OCI-M2 (cell line): ENCODE results near the gene RUFY1.
A peak's percentile ranks its signal among the peaks of the same experiment; 100 is the strongest.
"Not testable (repeated sequence)": the region's sequence is repeated elsewhere in the genome, so short reads cannot be mapped to it uniquely, and the experiment has no call there.

Source experiments
- DNase-seq: peaks from one replicate; lab custom pipeline; 2025; ENCODE audit not compliant: unreplicated experiment; lab: John Stamatoyannopoulos, UW

RUFY1 gene

DNA sequence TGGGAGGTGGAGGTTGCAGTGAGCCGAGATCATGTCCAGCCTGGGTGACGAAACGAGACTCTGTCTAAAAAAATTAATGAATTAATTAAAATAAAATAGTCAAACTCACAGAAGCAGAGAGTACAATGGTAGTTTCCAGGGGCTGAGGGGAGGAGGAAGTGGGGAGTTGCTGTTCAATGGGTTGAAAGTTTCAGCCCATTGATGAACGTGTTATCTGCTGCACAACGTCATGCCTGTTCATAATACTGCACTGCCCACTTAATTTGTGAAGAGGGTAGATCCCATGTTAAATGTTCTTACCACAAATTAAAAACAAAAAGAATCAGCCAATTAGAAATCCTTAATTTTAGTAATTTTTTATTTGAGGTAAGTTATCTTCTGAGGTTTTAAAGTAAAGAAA, 16.4 kb upstream of the RUFY1 start:
- no peak for DNase-seq

GRCh38 chr5:179534431-179534830, 15.9 kb upstream of the RUFY1 start:
- no peak for DNase-seq

DNA sequence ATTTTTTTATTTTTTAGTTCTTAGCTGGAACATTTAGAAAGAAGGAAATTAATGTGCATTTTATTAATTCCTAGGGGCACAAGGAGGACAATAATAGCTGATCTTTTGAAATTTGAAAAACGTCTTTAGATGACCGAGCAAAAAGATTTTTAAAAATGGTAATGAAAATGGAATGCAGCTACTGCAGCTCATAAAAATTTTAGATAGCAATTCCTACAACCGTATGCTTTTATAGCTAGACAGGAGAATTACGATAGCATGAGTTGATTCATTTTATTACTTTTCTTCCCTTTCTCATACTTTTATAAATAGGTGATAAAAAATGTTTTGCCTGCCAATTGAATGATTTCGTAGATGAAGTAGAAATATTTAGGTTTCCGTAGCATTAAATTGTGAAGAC, 13.7 kb upstream of the RUFY1 start:
- DNase-seq = no peak

GRCh38 chr5:179542170-179542569, 8.2 kb upstream of the RUFY1 start:
- DNase-seq = no peak

DNA sequence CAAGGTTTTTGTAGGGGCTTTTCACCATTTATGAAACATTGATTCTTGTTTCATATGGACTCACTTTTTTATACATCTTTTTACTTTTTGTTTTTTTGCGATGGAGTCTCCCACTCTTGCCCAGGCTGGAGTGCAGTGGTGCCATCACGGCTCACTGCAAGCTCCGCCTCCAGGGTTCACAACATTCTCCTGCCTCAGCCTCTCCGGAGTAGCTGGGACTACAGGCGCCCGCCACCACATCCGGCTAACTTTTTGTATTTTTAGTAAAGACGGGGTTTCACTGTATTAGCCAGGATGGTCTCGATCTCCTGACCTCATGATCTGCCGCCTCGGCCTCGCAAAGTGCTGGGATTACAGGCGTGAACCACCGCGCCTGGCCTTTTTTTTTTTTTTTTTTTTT, 7.1 kb upstream of the RUFY1 start:
- DNase-seq = not testable (repeated sequence)

DNA sequence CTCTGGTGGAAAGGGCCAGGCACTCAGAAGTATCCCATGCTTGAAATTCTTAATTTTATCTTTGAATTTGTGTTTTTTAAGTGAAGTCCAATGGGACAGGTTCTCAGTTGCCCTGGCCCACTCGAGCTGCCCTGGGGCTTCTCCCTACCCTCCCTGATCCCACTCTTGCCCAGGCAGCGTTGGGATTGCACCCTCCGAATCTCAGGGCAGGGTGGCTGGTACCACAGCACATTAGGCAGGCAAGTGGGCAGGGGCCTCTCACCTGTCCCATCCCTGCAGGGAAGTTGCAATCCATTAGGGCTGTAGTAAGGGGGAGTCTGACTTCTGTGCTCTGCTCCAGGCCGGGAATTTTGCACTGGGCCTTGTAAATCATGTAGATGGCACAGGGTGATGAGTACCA, 2.7 kb downstream of the RUFY1 start:
- DNase-seq = no peak

GRCh38 chr5:179553875-179554274, 3.5 kb downstream of the RUFY1 start:
- DNase-seq = no peak

- no peak for DNase-seq
These were observed 4.6 kb downstream of the RUFY1 start for GRCh38 chr5:179554981-179555380.

DNA sequence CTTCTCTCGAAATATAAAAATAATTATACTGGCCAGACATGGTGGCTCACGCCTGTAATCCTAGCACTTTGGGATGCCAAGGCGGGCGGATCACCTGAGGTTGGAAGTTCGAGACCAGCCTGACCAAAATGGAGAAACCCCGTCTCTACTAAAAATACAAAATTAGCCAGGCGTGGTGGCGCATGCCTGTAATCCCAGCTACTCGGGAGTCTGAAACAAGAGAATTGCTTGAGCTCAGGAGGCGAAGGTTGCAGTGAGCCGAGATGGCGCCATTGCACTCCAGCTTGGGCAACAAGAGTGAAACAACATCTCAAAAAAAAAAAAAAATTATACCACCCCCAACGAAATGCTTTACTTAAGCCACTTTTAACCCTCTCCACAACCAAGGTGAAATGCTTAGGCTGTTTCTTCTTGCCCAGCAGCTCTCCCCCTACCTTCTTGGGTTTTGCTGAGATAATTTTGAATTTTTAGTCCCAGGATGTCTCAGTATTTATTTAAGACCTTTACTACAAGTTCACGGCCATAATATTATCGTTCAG, 8.0 kb downstream of the RUFY1 start:
- not testable (repeated sequence) for DNase-seq

DNA sequence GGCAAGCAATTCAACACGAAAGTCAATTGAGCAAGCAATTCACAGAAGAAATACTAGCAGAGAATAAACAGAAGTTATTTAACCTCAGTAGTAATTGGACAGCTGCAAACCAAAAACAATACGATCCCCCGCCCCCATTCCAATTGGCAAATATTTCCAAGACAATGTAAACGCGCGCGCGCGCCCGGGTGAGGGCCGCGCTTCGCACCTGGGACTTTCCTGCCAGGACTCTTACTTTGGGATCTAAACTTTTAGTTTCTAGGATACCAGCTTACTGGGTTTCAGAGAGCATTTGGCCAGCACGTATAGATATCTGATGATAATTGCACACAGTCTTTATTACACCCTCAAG, 8.6 kb downstream of the RUFY1 start:
- no peak for DNase-seq

DNA sequence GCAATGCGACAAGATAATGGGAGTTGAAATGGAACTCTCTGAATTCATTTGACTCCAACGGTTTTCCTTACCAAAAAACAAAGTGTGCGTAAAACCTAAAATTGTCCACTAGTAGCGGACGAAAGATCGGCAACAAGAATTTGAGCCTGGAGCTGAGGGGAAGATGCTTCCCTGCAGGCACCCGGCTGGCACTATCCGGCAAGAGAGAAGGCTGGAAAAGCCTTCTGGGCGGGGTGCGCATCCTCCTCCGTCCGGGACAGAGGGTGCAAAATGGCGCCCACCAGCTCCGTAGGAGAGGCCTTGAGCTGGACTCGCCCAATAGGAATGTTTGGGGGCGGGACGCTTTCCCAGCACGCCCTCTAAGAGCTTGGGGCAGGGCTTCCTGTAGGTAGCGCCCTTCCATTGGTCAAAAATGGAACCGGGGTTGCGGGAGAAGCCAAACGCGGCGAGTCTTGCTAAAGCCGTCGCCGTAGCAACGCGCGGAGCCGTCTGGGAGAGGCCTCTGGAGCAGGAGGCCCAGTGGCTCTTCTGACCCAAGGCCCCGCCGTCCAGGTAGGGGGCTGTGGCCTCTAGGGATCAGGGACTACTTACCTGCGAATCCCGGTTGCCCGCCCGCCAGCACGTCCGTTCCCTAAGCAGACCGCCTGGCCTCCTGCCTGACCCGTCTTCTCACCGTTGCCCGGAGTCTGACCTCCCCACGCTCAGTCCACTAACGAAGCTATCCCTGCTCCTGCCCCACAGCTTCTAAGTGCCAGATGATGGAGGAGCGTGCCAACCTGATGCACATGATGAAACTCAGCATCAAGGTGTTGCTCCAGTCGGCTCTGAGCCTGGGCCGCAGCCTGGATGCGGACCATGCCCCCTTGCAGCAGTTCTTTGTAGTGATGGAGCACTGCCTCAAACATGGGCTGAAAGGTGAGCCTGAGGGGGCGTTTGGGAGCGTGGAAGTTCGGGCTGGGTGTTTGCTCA, 9.2 kb downstream of the RUFY1 start:
- DNase-seq = peak; percentile 87

GRCh38 chr5:179564526-179564925, 14.2 kb downstream of the RUFY1 start:
- DNase-seq = no peak

DNA sequence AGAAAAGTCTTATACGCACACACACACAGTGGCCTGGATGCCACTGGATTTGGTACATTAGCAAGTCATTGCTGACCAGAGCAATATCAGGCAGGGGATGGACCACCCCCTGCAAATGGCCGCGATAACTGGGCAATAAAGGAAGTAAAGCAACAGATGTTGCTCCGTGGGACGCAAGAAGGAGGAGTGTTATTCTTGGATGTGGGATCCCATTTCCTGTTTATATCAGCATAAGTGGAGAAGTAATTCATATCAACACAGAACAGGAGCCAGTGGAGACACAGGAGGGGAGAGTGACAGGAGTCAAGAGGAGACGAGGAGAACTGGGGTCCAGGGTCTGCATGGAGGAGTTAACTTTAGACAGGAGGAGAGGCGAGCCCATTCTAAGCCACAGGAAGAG, 18.4 kb downstream of the RUFY1 start:
- DNase-seq = peak; percentile 39

DNA sequence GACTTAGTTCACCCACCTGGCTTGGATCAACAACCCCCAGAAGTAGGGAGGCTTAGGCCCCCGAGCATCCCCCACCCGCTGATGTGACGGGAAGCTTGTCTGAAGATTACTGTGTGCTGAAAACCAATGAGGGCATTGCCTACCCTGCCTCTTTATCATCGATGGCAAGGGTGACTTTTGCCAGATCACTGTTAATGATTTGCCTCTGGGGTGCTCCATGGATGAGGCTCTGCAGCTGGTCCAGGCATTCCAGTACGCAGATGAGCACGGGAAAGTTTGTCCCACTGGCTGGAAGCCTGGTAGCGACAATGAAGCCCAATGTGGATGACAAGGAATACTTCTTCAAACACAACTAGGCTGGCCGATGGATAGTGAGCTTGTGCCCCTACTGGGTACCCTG, 22.0 kb downstream of the RUFY1 start:
- no peak for DNase-seq

- DNase-seq = no peak
These were observed 27.1 kb downstream of the RUFY1 start for GRCh38 chr5:179577286-179577960.

DNA sequence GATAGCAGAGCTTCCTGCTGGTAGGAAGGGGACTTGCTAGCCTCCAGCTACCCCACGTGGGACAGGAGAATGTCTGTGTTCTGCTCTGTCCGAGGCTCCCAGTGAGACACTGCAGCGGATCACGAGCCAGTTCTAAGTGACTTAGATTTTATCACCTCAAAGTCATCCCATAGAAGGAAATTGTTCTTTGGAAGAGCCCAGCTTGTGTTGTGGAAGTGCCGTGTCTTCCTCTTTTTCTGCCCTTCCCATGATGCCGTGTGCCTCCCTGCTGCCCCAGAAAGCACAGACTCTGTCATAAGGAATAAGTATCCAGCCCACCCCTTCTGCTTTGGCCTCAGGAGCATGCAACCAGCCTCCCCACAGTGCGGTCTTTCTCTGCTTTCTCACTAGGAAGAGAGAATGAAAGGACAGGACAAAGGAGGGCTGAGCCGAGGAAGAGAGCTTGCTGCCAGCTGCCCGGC, 35.6 kb downstream of the RUFY1 start:
- no peak for DNase-seq

DNA sequence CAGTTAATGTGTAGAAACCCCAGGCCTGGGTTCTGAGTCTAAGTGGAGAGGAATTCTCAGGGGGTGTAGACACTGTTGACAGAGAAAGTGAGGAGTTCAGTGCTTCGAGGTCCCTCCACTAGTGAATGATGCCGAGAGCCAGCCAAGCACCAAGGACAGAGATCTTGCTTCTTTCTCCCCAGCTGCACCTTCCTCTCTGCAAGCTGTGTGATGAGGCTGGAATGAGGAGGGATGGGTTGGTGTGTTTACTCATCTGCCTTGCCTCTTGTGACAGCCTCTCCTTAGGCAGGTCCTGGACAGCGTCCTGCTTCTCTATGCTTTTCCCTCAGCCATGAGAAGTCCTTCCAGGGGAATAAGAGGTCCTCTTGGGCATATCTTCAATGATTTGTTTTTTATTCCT, 37.8 kb downstream of the RUFY1 start:
- DNase-seq = no peak

GRCh38 chr5:179595916-179596315, 45.6 kb downstream of the RUFY1 start:
- no peak for DNase-seq

GRCh38 chr5:179596421-179596820, 46.1 kb downstream of the RUFY1 start:
- no peak for DNase-seq

GRCh38 chr5:179599100-179599499, 48.7 kb downstream of the RUFY1 start:
- no peak for DNase-seq

DNA sequence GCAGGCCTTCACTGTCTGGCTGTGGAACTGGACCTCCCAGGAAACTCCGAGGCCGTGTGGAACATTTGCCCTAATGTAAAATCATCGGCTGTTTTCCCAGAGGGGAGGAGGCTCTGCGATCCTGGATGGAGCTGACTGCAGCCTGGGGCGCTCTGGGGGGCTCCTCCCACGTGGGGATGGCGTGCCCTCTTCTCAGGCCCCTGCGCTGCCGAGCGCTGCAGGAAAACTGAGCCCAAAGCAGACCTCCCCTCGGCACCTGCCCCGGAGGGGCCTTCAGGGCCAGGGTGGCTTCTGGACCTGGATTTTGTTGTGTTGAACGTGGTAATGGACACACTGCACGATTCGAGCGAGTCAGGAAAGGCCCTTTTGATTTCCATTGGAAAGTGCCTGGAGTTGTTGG, 49.2 kb downstream of the RUFY1 start:
- no peak for DNase-seq

DNA sequence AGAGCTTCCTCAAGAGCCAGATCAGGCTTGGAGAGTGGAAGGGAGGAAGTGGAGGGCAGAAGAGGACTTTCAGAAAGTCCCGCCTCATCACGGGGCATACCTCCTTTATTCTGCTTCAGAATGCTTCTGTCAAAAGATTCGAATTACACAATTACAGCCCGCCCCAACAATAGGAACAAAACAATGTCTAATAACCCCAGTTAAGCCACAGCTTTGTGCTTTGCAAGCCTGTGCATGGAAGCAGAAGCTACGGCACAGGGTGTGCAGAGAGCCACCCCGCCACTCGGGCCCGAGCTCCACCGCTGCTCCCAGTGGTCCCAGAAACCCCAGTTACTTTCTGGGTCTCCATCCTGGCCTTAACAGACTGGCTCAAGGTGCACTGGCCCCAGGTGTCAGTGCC, 49.6 kb downstream of the RUFY1 start:
- no peak for DNase-seq
